IPS DF 19.7 (cell line): ENCODE data around the gene RPL32.
"Not testable (repeated sequence)": the region's sequence is repeated elsewhere in the genome, so short reads cannot be mapped to it uniquely, and the experiment has no call there.

Experiments
- DNase-seq: peaks from one replicate; pipeline ENCODE4 v3.0.0-alpha.2; 2013; ENCODE audit warnings: low read depth, low spot score

The RPL32 gene

DNA sequence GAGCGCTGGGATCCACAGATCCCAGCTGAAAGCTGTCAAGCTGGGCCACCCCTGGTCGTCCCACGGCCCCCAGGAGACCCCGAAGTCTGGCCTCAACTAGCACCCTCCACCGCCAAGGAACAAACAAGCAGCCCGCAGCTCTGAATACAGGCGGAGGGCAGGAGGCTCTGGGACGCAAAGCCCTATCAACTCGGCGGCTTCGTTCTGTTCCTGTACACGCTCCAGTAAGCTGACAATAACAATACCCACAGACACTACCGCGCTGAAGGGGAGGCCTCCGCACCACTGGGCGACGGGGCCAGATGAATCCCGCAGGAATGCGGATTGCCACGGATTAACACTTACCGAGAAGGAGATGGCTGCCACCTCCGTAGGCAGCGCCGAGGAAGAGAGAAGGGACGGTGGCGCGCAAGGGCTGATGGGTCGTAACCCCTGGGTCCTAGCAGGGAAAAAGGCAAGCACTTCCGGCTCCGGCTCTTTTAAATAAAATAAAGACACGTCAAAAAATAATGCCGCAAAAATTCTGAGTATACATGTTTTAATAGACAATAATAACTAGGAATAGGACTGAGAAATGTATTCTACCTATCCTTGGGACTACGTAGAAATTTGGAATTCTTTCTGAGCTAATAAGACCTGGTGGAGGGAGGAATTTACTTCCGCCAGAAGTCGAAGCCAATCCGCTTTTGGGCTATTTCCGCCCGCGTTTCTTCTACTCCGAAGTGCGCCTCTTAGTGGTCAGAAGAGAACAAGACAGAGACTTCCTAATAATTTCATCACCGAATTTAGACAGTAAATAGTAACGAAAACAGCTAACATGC is at the start of gene RPL32:
Gene RPL32, minus strand, starts transcription at position 417 of the 821 bp plus-strand sequence. CDS start 1,328 bp downstream, outside the sequence.
- DNase-seq: peak; percentile 78

DNA sequence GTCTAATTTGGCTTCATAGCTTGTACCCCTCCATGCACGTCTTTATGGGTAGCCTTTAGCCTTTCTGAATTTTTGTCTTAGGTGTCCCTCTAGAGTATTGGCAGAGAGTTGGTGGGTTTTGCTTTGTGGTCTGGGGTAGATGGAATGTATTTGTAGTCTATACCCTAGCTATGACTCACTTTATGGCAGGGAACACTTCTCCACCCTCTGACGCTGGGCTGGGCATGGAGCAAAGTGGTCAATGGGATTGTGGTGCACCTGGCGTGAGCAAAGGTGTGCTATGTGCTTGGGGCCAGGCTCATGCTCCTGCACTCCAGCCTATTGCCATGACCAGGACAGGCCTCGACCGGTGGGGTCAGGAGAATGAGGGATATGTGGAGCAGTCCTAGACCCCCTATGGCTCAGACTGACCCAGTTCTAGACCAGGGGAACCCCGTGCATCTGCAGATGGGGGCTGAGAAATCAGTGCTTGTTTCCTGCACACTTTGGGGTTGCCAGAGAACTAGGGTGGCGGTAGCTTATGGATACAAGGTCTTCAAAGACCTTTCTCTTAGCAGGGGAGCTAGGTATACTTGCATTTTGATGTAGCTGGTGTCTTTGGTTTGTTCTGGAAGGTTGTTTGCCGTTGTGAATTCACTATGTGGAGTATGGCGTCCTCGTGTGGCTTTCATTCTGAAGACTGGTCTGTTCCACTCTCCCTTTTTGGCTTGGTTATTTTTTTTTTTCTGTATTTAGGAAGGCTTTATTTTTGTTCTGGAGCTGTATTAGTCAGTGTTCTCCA is 49.4 kb upstream of the RPL32 start:
- no peak for DNase-seq

DNA sequence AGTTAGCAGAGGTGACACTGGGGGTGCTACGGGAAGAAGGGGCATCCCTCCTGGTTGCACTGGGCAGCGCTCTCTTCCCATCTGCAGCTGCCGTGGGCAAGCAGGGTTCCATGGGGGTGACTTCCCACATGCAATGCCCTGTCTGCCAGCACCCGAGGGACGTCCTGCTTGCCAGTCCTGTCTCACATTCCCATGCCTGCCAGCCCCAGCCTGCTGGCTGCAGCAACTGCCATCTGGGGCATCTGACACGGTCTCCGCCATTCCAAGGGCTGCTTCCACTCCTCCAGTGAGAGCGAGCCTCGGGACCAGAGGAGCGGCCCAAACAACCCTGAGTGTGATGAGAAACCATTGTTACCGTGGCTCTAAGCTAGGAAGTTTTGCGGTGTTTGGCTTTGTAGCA is 45.4 kb upstream of the RPL32 start:
- DNase-seq: no peak

DNA sequence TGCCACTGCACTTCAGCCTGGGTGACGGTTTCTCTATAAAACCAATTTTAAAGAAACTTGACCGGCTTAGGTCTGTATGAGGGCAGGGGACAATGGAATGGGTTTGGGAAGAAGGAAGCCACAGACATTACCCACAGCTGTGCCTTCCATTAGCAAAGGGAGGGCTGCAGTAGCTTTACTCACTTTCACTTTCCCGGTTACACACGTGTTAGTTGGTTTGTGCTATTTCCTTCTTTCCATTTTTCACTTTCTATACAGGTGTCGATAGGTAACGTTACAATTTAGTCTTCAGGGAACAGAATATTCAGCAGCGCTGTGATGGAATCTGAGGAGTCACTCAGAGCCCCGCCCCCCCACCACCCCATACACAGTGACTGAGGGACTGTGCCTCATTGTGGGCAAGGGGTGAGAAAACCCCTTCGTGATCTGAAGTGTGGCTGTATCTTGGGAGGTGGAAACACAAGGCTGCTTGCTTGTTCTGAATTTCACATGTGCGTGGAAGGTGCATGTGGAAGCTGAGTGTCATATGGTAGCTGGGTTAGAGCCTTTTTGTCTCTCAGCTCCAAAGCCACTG is 44.8 kb upstream of the RPL32 start:
- DNase-seq: no peak

DNA sequence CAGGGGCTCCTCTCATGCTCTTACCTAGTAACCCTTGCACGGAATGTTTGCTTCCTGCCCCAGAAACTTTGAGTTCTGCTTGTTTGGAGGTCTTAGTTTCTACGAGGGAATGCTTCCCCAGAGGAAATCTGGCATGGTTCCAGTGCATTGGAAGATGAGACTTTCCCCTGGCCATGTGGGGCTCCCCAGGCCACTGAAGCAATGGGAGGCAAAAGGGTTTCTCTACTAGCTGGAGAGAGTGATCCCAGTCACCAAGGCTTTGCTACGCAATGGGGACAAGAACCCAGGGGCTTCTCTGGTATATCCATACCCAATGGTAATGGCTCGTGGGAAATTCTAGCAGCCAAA is 44.2 kb upstream of the RPL32 start:
- DNase-seq: no peak

DNA sequence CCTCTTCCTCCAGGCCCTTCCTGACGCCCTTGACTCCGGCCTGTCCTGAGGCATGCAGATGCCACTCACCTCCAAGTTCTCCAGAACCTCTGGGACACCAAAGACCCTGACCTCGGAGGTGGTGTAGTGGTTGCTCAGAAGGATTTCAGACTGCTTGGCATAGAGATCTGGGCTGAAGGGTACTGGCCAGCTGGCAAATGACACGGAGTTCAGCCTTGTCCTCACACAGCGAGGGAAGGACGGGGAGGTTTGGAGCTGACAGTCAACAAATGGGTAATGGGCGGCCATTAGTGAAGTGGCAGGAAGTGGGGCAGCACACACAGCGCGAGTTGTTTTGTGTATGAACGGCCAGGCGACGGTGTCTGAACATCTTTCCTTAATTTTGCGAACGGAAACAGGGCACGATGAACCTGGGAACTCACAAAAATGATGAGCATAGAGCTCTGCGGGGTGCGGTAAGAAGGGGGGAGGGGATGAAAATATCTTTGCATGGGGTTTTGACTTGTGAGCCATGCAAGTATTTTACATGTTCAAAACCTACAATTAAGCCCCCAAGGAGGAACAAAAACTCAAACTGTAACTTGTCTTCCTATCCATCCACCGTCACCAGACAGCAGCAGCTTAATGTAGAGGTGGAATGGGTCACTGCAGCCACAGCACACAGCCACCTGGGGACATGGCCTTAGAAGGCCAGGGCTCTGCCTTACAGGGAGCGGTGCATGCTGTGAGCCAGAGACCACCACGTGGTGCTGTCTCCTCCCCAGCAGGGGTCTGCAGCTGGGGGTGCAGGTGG is 43.6 kb upstream of the RPL32 start:
- no peak for DNase-seq

DNA sequence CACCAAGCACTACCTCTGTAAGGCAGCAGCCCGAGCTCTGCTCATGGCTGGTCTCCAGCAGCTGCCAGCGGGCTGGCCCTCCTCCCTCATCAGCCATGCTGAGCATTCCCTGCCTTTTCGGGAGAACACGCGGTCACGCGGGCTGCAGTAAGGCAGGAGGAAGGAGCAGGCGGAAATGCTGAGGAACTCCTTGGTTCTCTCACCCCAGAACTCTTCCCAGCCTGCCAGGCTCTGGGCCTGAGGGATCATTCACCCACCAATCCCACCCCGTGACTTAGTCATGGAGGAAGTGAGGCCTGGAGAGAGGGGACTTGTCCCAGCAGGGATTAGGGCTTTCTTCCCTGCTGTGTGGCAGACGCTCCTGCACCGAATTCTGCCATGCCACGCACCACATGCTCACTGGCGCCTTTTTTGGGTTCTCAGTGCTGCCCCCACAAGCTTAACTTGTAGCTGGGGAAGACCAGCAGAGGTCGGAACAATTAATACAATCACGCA is 42.9 kb upstream of the RPL32 start:
- no peak for DNase-seq

DNA sequence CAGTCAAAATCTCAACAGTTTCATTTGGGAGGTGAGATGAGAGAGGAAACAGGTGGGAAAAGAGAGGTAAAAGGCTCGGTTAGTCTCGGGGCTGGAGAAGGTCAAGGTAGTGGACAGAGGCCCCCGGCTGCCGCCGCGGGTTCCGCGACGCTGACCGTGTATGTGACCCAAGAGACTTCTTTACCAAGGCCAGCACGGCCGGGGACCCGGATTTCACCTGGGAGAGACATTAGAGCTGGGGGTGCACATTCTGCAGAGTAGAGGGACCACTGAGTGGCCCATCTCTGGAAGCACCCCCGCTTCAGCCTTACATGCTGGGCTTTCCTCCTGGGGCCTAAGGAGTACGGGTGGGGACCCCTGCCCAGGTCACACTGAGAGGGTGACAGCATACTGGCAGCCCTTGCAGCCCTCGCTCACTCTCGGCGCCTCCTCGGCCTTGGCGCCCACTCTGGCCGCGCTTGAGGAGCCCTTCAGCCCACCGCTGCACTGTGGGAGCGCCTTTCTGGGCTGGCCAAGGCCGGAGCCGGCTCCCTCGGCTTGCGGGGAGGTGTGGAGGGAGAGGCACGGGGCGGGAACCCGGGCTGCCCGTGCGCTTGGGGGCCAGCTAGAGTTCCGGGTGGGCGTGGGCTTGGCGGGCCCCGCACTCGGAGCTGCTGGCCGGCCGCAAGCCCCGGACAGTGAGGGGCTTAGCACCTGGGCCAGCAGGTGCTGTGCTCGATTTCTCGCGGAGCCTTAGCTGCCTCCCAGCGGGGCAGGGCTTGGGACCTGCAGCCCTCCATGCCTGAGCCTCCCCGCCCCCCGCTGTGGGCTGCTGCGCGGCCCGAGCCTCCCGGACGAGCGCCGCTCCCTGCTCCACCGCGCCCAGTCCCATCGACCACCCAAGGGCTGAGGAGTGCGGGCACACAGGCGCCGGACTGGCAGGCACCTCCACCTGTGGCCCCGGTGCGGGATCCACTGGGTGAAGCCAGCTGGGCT is 41.3 kb upstream of the RPL32 start:
- DNase-seq: no peak

DNA sequence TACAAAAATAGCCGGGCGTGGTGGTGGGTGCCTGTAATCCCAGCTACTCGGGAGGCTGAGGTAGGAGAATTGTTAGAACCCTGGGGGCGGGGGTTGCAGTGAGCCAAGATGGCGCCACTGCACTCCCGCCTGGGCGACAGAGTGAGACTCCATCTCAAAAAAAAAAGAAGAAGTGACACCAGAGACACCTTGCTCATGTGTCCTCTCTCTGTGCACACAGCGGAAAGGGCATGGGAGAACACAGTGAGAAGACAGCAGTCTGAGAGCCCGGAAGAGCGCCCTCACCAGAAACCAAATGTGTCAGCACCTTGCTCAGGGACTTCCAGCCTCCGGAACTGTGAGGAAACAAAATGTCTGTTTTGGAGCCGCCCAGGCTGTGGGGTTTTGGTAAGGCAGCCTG is 40.5 kb upstream of the RPL32 start:
- not testable (repeated sequence) for DNase-seq

DNA sequence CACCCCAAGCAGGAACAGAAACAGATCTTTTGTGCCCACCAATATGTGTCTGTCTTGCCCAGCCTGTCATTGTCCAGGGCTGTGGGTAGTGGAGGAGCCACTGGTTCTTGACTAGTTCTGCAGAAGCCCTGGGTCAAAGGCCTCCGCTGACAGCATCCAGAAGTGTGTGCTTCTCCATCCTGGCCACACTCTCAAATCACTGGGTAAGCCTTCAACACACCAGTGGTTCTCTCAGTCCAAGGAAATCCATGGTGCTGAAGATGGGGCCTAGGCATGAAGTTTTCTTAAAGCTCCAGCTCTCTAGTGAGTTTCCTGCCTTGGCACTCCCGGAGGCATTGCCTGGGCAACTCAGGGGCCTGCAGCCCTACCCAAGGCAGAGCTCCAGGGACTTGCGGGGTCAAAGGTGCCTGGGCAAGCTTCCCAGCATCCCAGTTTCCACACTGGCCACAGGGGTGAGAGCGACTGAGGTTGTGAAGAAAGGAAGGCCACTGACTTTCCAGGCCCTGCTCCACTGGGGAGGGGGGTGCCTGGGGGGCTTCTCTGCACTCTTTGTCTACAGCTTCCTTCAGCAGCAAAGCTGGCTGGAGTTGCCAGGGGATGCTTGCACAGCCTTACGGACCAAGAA is 37.9 kb upstream of the RPL32 start:
- DNase-seq: no peak

DNA sequence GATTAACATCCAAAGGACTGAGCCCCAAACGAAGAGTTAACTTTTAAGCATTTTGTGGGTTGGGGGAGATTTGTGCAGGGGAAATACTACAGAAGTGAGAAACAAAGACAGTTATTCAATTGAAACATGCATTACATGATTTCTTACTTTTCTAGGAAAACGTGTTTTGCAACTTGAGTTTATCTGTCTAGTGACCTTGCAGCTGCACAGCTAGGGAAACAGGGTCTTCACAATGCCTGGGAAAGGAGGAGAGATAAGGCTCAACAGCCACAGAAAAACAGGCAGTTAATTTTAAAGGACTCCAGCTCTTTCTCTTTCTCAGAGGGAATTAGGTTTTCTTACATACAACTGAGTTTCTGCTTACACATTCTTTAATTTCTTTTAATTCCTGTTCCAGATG is 37.4 kb upstream of the RPL32 start:
- DNase-seq: not testable (repeated sequence)

DNA sequence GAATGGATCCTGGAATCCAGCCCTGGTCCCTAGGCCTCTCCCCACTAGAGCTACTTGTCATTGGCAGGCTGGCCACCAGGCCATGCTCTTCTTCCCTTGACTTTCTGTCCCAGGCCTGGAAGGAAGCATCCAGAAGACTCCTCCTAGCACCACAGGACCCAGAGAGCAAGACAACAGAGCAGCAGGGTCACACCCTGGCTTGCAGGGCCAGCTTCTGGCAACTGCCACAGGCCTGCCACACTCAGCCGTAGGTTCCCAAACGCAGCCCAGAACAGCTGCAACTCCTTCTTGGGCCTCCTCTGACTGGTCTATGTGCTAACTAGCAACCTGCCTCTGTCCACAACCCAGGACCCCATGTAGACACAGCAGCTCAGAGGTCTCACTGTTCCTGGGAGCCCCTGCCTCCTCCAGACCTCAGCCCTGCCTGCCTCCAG is 36.8 kb upstream of the RPL32 start:
- DNase-seq: no peak

DNA sequence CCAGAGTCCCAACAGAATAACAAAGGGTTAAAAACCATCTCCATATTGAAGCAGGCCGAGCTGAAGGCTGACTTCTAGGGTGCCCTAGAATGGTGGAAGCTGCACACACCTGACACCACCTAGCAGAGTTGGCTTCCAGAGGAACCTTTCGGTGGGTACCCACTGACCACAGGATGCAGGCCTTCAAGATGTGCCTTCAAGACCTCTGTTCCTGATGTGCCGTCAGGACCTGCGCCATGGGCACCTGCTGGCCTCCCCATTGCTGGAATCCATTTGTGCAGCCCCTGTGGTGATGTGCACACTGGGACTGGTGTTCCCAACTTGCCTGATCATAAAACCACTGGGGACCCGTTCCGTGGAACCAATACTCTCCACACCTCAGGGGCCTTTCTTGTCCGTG is 35.7 kb upstream of the RPL32 start:
- DNase-seq: no peak

DNA sequence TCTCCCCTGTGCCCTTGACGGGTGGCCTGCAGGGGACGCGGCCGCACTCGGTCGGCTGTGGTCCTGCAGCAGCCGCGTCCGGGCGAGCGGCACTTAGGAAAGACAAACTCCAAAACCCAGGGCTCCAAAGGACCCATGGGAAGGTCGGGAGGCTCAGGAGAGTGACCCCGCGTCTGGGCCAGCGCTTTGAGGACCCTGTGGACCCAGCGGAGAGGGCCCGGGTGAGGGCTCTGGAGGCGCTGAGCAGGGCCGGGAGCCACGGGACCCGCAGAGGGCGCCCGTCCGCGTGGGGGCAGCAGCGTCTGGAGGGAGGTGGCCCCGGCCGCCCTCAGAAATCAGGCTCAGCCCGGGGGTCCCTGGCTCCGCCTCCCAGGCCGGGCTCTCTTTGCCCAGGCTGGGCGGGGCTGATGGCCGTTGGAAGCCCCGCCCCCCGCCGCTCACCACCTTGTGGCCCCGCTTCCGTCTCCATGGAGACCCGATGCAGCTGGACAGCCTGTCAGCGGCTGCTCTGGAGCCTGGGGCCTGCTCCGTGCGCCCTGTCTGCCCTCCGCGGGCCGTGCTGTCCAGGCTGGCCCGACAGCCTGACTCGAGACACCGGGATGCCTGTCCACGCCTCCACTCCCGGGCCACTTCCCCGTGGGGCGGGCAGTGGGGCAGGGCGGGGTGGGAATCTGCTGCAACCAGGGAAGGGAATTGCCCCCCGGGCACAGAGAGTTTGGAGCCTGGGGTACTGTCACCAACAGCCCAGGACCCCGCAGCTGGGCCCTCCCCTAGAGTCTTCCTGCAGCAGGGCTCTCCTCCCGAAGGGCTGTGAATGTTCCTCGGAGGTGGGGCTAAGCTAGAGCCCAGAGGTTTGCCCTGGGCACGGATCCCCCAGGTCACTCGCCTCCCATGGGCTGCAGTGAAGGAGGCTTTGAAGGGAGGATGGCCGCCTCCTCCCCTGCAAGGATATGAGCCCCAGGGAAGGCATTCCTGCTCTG is 34.8 kb upstream of the RPL32 start:
- DNase-seq: no peak

DNA sequence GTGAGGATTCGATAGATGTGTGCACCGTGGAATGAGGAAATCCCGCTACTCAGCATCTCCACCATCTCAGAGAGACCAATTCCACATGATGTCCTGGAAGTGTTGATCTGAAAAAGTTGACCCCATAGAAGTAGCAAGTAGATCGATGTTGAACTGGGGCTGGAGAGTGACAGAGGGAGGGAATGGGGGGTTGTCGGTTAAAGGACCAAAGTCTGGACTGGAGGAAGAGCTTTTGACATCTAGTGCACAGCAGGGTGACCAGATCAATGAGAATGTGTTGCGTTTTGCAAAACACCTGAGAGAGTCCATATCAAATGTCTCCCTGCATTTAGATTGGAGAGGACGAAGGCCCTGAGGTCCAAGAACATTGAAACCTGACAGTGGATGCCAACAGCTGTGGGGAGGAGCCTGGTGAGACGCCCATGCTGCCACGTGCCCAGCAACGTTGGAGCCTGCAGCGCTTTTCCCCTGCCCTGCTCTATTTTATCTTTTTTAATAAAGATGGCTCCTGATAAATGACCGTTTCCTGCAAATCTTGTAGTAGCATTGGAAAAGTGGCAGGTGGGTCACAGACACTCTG is 30.1 kb upstream of the RPL32 start:
- DNase-seq: no peak

DNA sequence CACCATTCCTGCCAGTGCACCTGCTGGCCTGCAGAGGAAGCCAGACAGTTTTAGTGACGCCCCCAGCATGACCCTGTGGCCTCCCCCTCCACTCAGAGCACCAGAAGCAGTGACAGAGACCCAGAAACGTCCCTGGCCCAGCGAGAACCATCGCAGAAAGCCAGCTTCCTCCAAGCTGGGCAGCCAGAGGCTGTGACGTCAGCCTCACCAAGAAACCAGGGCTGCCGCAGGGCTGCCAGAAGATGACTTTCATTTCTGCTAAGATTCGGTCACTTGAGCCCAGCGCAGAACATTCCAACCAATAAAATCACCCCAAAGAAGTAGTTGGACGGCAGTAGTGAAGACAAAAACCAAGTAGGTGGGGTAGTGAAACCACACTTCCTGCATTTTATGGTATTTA is 29.6 kb upstream of the RPL32 start:
- DNase-seq: no peak

DNA sequence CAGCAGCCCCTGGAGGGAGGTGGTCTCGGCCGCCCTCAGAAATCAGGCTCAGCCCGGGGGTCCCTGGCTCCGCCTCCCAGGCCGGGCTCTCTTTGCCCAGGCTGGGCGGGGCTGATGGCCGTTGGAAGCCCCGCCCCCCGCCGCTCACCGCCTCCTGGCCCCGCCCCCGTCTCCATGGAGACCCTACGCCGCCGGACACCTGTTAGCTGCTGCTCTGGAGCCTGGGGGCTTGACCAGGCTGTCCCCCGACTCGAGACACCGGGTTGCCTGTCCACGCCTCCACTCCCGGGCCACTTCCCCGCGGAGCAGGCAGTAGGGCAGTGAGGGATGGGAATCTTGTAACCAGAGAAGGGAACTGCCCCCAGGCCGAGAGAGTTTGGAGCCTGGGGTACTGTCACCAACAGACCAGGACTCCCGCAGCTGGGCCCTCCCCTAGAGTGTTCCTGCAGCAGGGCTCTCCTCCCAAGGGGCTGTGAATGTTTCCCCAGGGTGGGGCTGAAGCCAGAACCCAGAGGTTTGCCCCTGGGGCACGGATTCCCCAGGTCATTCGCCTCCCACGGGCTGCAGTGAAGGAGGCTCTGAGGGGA is 27.8 kb upstream of the RPL32 start:
- DNase-seq: no peak
